ENCODE measurements around the gene GRK5.

The GRK5 gene

GRCh38 chr10:119478111-119478802, 270.9 kb downstream of the GRK5 start:
- TF ChIP-seq CTCF (IDR thresholded peaks at IDR 0.05; ENCODE audit: low read length, missing control alignments): no peak
- no peak for DNase-seq (ENCODE audit: low read depth)
- no peak overlapping the region for H3K4me3 ChIP-seq (replicated peaks; ENCODE audit: low read depth, low read length)

- no peak for DNase-seq (ENCODE audit: low read depth)
- H3K4me3 ChIP-seq (replicated peaks; ENCODE audit: low read depth, low read length): no peak overlapping the region
- no peak for TF ChIP-seq CTCF (IDR thresholded peaks at IDR 0.05; ENCODE audit: low read length, missing control alignments)
Observed at GRCh38 chr10:119478811-119479341, 271.5 kb downstream of the GRK5 start.

GRCh38 chr10:119479532-119479931, 272.2 kb downstream of the GRK5 start:
- TF ChIP-seq CTCF (IDR thresholded peaks at IDR 0.05; ENCODE audit: low read length, missing control alignments): no peak
- no peak for DNase-seq (ENCODE audit: low read depth)
- H3K4me3 ChIP-seq (replicated peaks; ENCODE audit: low read depth, low read length): no peak overlapping the region

GRCh38 chr10:119480667-119481066, 273.3 kb downstream of the GRK5 start:
- peak; percentile 39 for DNase-seq (ENCODE audit: low read depth)
- H3K4me3 ChIP-seq (replicated peaks; ENCODE audit: low read depth, low read length): no peak overlapping the region
- no peak for TF ChIP-seq CTCF (IDR thresholded peaks at IDR 0.05; ENCODE audit: low read length, missing control alignments)

- no peak for TF ChIP-seq CTCF (IDR thresholded peaks at IDR 0.05; ENCODE audit: low read length, missing control alignments)
- no peak overlapping the region for H3K4me3 ChIP-seq (replicated peaks; ENCODE audit: low read depth, low read length)
- no peak for DNase-seq (ENCODE audit: low read depth)
Observed at GRCh38 chr10:119481781-119482426, 274.5 kb downstream of the GRK5 start.

GRCh38 chr10:119483001-119483400, 275.6 kb downstream of the GRK5 start:
- DNase-seq (ENCODE audit: low read depth): no peak
- TF ChIP-seq CTCF (IDR thresholded peaks at IDR 0.05; ENCODE audit: low read length, missing control alignments): no peak
- no peak overlapping the region for H3K4me3 ChIP-seq (replicated peaks; ENCODE audit: low read depth, low read length)

Data from fibroblast of pulmonary artery (primary cell).